Fibroblast of pulmonary artery (primary cell): Measurements from ENCODE around the gene HBG2.
"Not testable (repeated sequence)": the region's sequence is repeated elsewhere in the genome, so short reads cannot be mapped to it uniquely, and the experiment has no call there.

Experiments used
- DNase-seq: peaks from one replicate; pipeline ENCODE4 v3.0.0-alpha.2; 2010; ENCODE audit warnings: low read depth
- H3K4me3 ChIP-seq: replicated peaks from 2 replicates; pipeline ENCODE4 v1.5.1; 2011; ENCODE audit warnings: low read depth, mild to moderate bottlenecking, control low read depth, low read length, moderate library complexity
- TF ChIP-seq, protein P1 (sequence below): IDR thresholded peaks from 2 replicates; pipeline ENCODE4 v1.5.1; 2011; ENCODE audit warnings: mild to moderate bottlenecking, control low read depth, low read length, inconsistent platforms; ENCODE audit errors: missing control alignments

The HBG2 gene

GRCh38 chr11:5254646-5255413, at the start of gene HBG2:
Gene HBG2, minus strand, starts transcription at chr11:5254781. Its CDS starts 53 bp downstream, at chr11:5254728.
- peak; percentile 39 for DNase-seq
- H3K4me3 ChIP-seq: not testable (repeated sequence)

GRCh38 chr11:5304046-5304445, 49.5 kb upstream of the HBG2 start:
- no peak for DNase-seq
- TF ChIP-seq, protein P1, sequence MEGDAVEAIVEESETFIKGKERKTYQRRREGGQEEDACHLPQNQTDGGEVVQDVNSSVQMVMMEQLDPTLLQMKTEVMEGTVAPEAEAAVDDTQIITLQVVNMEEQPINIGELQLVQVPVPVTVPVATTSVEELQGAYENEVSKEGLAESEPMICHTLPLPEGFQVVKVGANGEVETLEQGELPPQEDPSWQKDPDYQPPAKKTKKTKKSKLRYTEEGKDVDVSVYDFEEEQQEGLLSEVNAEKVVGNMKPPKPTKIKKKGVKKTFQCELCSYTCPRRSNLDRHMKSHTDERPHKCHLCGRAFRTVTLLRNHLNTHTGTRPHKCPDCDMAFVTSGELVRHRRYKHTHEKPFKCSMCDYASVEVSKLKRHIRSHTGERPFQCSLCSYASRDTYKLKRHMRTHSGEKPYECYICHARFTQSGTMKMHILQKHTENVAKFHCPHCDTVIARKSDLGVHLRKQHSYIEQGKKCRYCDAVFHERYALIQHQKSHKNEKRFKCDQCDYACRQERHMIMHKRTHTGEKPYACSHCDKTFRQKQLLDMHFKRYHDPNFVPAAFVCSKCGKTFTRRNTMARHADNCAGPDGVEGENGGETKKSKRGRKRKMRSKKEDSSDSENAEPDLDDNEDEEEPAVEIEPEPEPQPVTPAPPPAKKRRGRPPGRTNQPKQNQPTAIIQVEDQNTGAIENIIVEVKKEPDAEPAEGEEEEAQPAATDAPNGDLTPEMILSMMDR: no peak
- H3K4me3 ChIP-seq: no peak overlapping the region

GRCh38 chr11:5303626-5304025, 49.0 kb upstream of the HBG2 start:
- DNase-seq: no peak
- H3K4me3 ChIP-seq: no peak overlapping the region
- TF ChIP-seq, protein P1: no peak

DNA sequence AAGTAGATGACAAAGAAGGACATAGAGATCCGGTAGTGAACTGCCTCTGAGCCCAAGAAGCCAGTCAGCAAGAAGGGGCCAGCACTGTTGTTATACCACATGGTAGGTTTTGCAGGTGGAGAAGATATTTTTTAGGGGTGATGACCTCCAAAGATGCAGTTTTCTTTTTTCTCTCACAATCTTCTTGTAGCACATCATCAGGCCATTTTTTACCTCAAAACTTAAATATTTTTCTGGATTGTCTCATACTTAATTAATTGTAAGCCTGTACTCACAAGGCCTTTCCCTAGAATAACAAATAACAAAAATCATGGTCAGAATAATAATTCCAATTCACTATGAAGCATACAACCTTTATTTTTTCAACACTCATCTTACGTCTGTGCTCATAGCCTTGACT, 47.3 kb upstream of the HBG2 start, which contains the start of gene OR51B4:
OR51B4 (minus strand) TSS at position 101 of the 400 bp plus-strand sequence; CDS start at position 101, 0 bp downstream.
- H3K4me3 ChIP-seq: no peak within 1 kb of the TSS
- TF ChIP-seq, protein P1: no peak
- no peak for DNase-seq

- no peak overlapping the region for H3K4me3 ChIP-seq
- TF ChIP-seq, protein P1: no peak
- DNase-seq: peak; percentile 12
These were observed 45.7 kb upstream of the HBG2 start for GRCh38 chr11:5300251-5300650.

DNA sequence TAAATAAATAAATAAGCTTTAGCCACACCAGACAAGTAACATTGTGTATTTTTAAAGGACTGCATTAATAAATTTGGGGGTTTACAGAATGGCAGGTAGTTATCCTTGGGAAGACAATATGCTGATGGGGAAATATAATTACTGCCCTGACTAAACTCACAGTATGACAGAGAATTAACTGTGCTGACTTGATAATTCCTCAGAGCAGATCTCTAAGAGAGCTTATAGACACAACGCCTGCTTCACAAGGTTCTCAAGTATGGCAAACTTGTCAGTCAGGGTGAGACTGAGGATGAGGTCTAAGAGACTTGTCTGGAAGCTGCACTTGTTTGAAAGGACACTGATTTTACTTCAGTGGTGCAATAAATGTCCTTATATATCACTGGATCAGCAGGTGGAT, 43.9 kb upstream of the HBG2 start:
- TF ChIP-seq, protein P1: no peak
- H3K4me3 ChIP-seq: no peak overlapping the region
- no peak for DNase-seq

- peak; percentile 22 for DNase-seq
- H3K4me3 ChIP-seq: no peak overlapping the region
- TF ChIP-seq, protein P1: no peak
These were observed 43.2 kb upstream of the HBG2 start for GRCh38 chr11:5297721-5298323.

GRCh38 chr11:5294342-5294995, 39.9 kb upstream of the HBG2 start:
- H3K4me3 ChIP-seq, DNase-seq: not testable (repeated sequence)
